DND-41 (cell line): ENCODE data around the gene FHL2.

ENCODE experiments used
- EZH2 ChIP-seq: IDR thresholded peaks from 3 replicates; pipeline ENCODE4 v1.6.1; 2012; ENCODE audit warnings: borderline replicate concordance, low read depth, mild to moderate bottlenecking, moderate library complexity, low read length, inconsistent platforms; ENCODE audit not compliant: severe bottlenecking
- TF ChIP-seq, protein P1 (sequence below): IDR thresholded peaks from 2 replicates; pipeline ENCODE4 v1.5.1; 2012; ENCODE audit warnings: borderline replicate concordance, low read length, moderate library complexity, mild to moderate bottlenecking; ENCODE audit not compliant: poor library complexity, severe bottlenecking; ENCODE audit errors: extremely low read depth

DNA sequence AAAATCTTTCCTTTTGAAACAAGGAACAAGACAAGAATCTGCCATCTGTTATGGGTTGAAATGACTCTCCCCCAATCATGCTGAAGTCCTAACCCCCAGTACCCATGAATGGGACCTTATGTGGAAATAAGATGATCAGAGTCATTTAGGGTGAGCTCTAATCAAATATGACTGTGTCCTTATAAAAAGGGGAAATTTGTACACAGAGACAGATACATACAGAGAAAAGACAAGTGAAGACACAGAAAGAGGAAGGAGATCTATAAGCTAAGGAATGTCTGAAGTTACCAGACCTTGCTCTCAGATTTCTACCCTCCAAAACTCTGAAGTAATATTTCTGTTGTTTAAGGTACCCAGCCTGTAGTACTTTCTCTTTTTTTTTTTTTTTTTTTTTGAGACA is 85.0 kb downstream of the FHL2 start:
- TF ChIP-seq, protein P1, sequence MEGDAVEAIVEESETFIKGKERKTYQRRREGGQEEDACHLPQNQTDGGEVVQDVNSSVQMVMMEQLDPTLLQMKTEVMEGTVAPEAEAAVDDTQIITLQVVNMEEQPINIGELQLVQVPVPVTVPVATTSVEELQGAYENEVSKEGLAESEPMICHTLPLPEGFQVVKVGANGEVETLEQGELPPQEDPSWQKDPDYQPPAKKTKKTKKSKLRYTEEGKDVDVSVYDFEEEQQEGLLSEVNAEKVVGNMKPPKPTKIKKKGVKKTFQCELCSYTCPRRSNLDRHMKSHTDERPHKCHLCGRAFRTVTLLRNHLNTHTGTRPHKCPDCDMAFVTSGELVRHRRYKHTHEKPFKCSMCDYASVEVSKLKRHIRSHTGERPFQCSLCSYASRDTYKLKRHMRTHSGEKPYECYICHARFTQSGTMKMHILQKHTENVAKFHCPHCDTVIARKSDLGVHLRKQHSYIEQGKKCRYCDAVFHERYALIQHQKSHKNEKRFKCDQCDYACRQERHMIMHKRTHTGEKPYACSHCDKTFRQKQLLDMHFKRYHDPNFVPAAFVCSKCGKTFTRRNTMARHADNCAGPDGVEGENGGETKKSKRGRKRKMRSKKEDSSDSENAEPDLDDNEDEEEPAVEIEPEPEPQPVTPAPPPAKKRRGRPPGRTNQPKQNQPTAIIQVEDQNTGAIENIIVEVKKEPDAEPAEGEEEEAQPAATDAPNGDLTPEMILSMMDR = no peak
- TF ChIP-seq EZH2 = no peak
